Measurements from ENCODE around the gene PPIL3. TPM values are rescaled to one million over a fixed set of nuclear protein-coding genes. Genes with fewer than 3 reads are reported as not detected.
"Not testable (repeated sequence)": the region's sequence is repeated elsewhere in the genome, so short reads cannot be mapped to it uniquely, and the experiment has no call there.

Gene PPIL3
- total RNA-seq, 2 donors from 2014 or later, result 20.1 to 32.8 TPM

DNA sequence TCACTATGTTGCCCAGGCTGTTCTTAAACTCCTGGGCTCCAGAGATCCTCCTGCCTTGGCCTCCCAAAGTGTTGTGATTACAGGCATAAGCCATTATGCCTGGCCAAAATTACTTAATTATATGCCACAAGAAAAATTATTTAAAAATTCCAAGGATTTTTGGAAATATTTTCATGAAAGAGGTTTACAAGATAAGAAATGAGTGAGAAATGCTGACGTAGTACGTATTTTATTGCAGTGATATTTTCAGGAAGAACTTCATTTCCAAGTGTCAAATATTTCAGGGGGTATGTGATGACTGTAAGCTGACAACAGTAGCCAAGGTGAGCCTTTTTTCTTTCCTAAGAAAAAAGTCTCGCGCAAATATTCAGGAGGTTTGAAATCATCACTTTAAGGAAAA lies 21.1 kb upstream of the PPIL3 start:
- H3K9ac ChIP-seq (ENCODE audit: low read depth in 2 of 2, low read length in 2 of 2), result no peak overlapping the region
- DNase-seq, result no peak
- H3K36me3 ChIP-seq, result no peaks in the 10 kb centered on the region
- H3K27me3 ChIP-seq, result no peaks in the 10 kb centered on the region
- no peak for TF ChIP-seq CTCF (IDR thresholded peaks at IDR 0.05)
- no peak overlapping the region for H3K27ac ChIP-seq
- H3K4me3 ChIP-seq, result no peak overlapping the region
- no peaks in the 10 kb centered on the region for H3K9me3 ChIP-seq
- intact Hi-C loops (cut with DNase I), result loop anchor here (5.0 kb wide), 2 partner anchors 47 to 252 kb away; no protein-coding TSS in a partner anchor
- H3K4me1 ChIP-seq, result no peaks in the 10 kb centered on the region

GRCh38 chr2:200905618-200906296 lies 16.9 kb upstream of the PPIL3 start:
- Histone ChIP-seq H3K27ac (no peak overlapping the region), H3K4me3 (no peak overlapping the region), H3K36me3 (no peaks in the 10 kb centered on the region), H3K9me3 (no peaks in the 10 kb centered on the region), H3K9ac (ENCODE audit: low read depth in 2 of 2, low read length in 2 of 2) (no peak overlapping the region), H3K27me3 (no peaks in the 10 kb centered on the region), H3K4me1 (no peaks in the 10 kb centered on the region)
- intact Hi-C loops (cut with DNase I), result loop anchor here (5.0 kb wide), 2 partner anchors 52 to 257 kb away; no protein-coding TSS in a partner anchor
- peak; percentile 81 for DNase-seq
- peak; percentile 57 for TF ChIP-seq CTCF (IDR thresholded peaks at IDR 0.05)

DNA sequence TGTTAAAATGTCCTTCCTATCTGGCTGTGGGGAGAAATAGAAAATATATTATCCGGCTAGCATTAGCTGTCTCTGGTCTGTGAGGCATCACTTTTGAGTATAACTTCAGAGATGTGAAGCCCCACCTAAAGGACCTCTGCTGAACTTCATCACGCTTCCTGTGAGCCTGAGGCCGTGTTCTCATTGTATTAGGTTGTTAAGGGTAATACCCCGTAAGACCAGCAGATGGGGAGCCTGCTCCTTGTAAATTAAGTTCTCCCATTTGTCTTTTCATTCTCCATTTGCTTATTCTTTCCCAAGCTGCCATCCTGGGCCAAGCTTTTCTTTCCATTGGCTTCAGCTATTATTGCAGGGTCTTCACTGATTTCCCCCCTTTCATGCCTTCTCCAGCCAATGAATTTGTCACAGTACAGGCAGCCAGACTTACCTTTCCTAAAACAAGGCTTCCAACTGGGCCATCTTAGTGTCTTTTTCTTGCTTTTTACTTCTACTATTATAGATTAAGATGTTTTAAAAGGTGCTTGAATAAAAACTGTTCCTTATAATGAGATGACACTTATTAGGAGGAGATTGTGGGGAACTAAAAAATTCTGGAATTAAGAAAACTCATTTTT lies 12.7 kb upstream of the PPIL3 start:
- DNase-seq, result peak; percentile 71
- intact Hi-C loops (cut with DNase I), result loop anchor here (5.0 kb wide), 2 partner anchors 166 to 276 kb away; no protein-coding TSS in a partner anchor
- Histone ChIP-seq H3K4me1 (no peaks in the 10 kb centered on the region), H3K36me3 (no peaks in the 10 kb centered on the region), H3K9ac (ENCODE audit: low read depth in 2 of 2, low read length in 2 of 2) (no peak overlapping the region), H3K27me3 (no peaks in the 10 kb centered on the region), H3K4me3 (no peak overlapping the region), H3K9me3 (no peaks in the 10 kb centered on the region), H3K27ac (no peak overlapping the region)
- peak; percentile 80 for TF ChIP-seq CTCF (IDR thresholded peaks at IDR 0.05)

GRCh38 chr2:200899482-200899881 lies 10.6 kb upstream of the PPIL3 start:
- DNase-seq, result no peak
- Histone ChIP-seq H3K4me1 (no peaks in the 10 kb centered on the region), H3K9ac (ENCODE audit: low read depth in 2 of 2, low read length in 2 of 2) (no peak overlapping the region), H3K4me3 (no peak overlapping the region), H3K36me3 (no peaks in the 10 kb centered on the region), H3K27ac (no peak overlapping the region), H3K9me3 (no peaks in the 10 kb centered on the region), H3K27me3 (no peaks in the 10 kb centered on the region)
- TF ChIP-seq CTCF (IDR thresholded peaks at IDR 0.05), result no peak
- intact Hi-C loops (cut with DNase I), result no loop called here

GRCh38 chr2:200881715-200882249 lies 7.1 kb downstream of the PPIL3 start:
- H3K27me3 ChIP-seq; H3K9ac ChIP-seq (ENCODE audit: low read depth in 2 of 2, low read length in 2 of 2); H3K4me1 ChIP-seq; intact Hi-C loops (cut with DNase I); H3K36me3 ChIP-seq; DNase-seq; H3K4me3 ChIP-seq; H3K9me3 ChIP-seq; H3K27ac ChIP-seq: not testable (repeated sequence)
